ENCODE measurements around the gene MYRF. TPM values are rescaled to one million over a fixed set of nuclear protein-coding genes. Genes with fewer than 3 reads are reported as not detected.

The MYRF gene
- total RNA-seq, result 10 to 100 TPM; 18.2 to 80.9 (median 49.9) TPM

DNA sequence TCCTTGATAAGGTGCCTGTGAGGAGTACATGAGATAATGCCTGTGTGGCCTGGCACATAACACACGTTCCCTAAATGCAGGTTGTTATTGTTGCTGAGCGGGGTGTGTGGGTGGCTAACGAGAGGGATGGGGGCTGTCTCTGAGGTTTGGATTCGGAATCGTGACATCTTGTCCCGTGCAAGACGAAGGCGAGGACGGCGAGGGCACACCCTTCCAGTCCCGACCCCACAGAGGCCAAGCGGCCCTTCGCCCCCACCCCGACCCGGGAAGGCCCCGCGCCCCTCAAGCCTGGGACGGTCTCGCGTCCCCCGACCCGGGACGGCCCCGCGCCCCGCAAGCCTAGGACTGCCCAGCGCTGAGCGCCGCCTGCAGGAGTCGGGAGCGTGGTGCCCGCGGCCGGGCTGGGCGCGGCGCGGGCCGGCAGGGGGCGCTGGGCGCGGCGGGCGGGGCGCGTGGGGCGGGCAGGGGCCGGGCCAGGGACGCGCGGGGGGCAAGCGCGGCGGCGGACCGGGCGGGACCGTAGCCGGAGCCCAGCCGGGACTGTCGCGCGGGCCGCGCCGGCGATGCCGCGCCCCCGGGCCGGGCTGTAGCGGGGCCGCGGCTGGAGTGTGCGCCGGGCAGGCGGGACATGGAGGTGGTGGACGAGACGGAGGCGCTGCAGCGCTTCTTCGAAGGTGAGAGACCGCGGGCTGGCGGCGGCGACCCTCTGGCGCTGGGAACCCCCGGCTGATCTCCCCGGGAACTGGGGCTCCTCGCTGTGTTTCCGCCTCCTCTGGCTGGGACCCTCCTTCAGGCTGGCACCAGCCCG, at the start of gene MYRF:
TSS of gene MYRF (plus strand) at position 520 of the 808 bp plus-strand sequence. CDS start at position 629, 109 bp downstream.
- H3K27ac ChIP-seq, result peak within 1 kb of the TSS; percentile 7 to 92 (median 54)
- no peaks in the 10 kb centered on the region for H3K9me3 ChIP-seq
- no peaks in the 10 kb centered on the region for H3K27me3 ChIP-seq
- peak in 1 of 2 donors; percentile 43 for TF ChIP-seq POLR2A (IDR thresholded peaks at IDR 0.05)
- TF ChIP-seq, protein P1, sequence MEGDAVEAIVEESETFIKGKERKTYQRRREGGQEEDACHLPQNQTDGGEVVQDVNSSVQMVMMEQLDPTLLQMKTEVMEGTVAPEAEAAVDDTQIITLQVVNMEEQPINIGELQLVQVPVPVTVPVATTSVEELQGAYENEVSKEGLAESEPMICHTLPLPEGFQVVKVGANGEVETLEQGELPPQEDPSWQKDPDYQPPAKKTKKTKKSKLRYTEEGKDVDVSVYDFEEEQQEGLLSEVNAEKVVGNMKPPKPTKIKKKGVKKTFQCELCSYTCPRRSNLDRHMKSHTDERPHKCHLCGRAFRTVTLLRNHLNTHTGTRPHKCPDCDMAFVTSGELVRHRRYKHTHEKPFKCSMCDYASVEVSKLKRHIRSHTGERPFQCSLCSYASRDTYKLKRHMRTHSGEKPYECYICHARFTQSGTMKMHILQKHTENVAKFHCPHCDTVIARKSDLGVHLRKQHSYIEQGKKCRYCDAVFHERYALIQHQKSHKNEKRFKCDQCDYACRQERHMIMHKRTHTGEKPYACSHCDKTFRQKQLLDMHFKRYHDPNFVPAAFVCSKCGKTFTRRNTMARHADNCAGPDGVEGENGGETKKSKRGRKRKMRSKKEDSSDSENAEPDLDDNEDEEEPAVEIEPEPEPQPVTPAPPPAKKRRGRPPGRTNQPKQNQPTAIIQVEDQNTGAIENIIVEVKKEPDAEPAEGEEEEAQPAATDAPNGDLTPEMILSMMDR (IDR thresholded peaks at IDR 0.05), result peak in 4 of 6 experiments; percentile 34 to 81 (median 72)
- peak within 1 kb of the TSS; percentile 38 to 87 (median 65) for H3K4me3 ChIP-seq
- peaks cover 0 to 45% (median 2%) of the 10 kb centered on the region in 4 donors for H3K4me1 ChIP-seq
- H3K36me3 ChIP-seq, result no peaks in the 10 kb centered on the region
- peak; percentile 17 to 88 (median 73) for DNase-seq

GRCh38 chr11:61702701-61703312, 49.6 kb upstream of the MYRF start:
- no peak for DNase-seq
- TF ChIP-seq, protein P1 (IDR thresholded peaks at IDR 0.05), result no peak
- no peak for TF ChIP-seq POLR2A (IDR thresholded peaks at IDR 0.05)

GRCh38 chr11:61704838-61705237, 47.6 kb upstream of the MYRF start:
- DNase-seq, result no peak
- no peaks in the 10 kb centered on the region for H3K27me3 ChIP-seq
- no peak overlapping the region for H3K27ac ChIP-seq
- H3K4me3 ChIP-seq, result no peak overlapping the region
- TF ChIP-seq, protein P1 (IDR thresholded peaks at IDR 0.05), result no peak
- TF ChIP-seq POLR2A (IDR thresholded peaks at IDR 0.05), result no peak
- H3K4me1 ChIP-seq, result peaks cover 0 to 29% (median 6%) of the 10 kb centered on the region in 4 donors
- H3K36me3 ChIP-seq, result no peaks in the 10 kb centered on the region
- no peaks in the 10 kb centered on the region for H3K9me3 ChIP-seq

More at GRCh38 chr11:61702701-61703312, 49.6 kb upstream of the MYRF start:
- H3K9me3 ChIP-seq, result no peaks in the 10 kb centered on the region
- H3K27ac ChIP-seq, result no peak overlapping the region
- H3K27me3 ChIP-seq, result no peaks in the 10 kb centered on the region
- H3K4me1 ChIP-seq, result peaks cover 0 to 49% (median 20%) of the 10 kb centered on the region in 4 donors
- H3K36me3 ChIP-seq, result no peaks in the 10 kb centered on the region
- H3K4me3 ChIP-seq, result no peak overlapping the region

- no peak for DNase-seq
- Histone ChIP-seq H3K4me1 (peaks cover 0 to 11% (median 0%) of the 10 kb centered on the region in 4 donors), H3K27me3 (no peaks in the 10 kb centered on the region), H3K4me3 (no peak overlapping the region), H3K9me3 (no peaks in the 10 kb centered on the region), H3K36me3 (no peaks in the 10 kb centered on the region), H3K27ac (peak overlapping the region in 2 of 4 donors; percentile 27 to 63)
- TF ChIP-seq, protein P1 (IDR thresholded peaks at IDR 0.05), result no peak
- no peak for TF ChIP-seq POLR2A (IDR thresholded peaks at IDR 0.05)
These were observed 45.7 kb upstream of the MYRF start for GRCh38 chr11:61706452-61707400.

GRCh38 chr11:61707574-61707973, 44.9 kb upstream of the MYRF start:
- Histone ChIP-seq H3K27me3 (no peaks in the 10 kb centered on the region), H3K9me3 (no peaks in the 10 kb centered on the region), H3K4me1 (peaks cover 0 to 11% (median 0%) of the 10 kb centered on the region in 4 donors), H3K36me3 (no peaks in the 10 kb centered on the region), H3K4me3 (no peak overlapping the region), H3K27ac (peak overlapping the region in 2 of 4 donors; percentile 27 to 63)
- DNase-seq, result peak in 2 of 3 donors; percentile 78 to 81
- no peak for TF ChIP-seq POLR2A (IDR thresholded peaks at IDR 0.05)
- TF ChIP-seq, protein P1 (IDR thresholded peaks at IDR 0.05), result no peak
